ENCODE measurements around the gene MMP24.

- TF ChIP-seq, protein P1, sequence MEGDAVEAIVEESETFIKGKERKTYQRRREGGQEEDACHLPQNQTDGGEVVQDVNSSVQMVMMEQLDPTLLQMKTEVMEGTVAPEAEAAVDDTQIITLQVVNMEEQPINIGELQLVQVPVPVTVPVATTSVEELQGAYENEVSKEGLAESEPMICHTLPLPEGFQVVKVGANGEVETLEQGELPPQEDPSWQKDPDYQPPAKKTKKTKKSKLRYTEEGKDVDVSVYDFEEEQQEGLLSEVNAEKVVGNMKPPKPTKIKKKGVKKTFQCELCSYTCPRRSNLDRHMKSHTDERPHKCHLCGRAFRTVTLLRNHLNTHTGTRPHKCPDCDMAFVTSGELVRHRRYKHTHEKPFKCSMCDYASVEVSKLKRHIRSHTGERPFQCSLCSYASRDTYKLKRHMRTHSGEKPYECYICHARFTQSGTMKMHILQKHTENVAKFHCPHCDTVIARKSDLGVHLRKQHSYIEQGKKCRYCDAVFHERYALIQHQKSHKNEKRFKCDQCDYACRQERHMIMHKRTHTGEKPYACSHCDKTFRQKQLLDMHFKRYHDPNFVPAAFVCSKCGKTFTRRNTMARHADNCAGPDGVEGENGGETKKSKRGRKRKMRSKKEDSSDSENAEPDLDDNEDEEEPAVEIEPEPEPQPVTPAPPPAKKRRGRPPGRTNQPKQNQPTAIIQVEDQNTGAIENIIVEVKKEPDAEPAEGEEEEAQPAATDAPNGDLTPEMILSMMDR (IDR thresholded peaks at IDR 0.05): peak; percentile 65 to 95 (median 79)
- TF ChIP-seq POLR2A (IDR thresholded peaks at IDR 0.05): no peak
These were observed 18.4 kb upstream of the MMP24 start for GRCh38 chr20:35207950-35208611.

Data from uterus (tissue), 2 donors.